HG03108 (cell line): ENCODE measurements around the gene IARS1.

Source experiments
- ATAC-seq: cut with Tn5 transposase; IDR thresholded peaks from one replicate; pipeline ENCODE4 v1.9.1; 2021; ENCODE audit warnings: moderate library complexity; ENCODE audit not compliant: unreplicated experiment

IARS1 gene

DNA sequence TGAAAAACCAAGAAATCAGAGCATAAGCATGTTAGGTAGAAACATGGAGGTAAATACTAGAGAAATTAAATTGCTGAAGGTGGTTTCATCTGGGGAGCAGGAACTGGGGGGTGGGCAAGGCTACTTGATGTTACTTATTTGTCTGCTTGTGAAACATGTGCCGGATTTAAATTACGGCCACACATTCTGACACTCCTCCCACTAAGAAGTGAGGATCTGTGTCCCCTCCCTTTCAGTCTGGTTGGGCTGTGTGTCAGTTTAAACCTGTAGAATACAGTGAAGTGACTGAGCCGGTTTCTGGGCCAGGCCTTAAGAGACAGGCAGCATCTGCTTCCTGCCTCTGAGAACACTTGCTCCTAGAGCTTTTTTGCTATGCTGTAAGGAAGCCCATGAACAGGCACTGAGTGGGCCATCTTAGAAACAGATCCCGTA, 2.3 kb upstream of the IARS1 start:
- no peak for ATAC-seq

DNA sequence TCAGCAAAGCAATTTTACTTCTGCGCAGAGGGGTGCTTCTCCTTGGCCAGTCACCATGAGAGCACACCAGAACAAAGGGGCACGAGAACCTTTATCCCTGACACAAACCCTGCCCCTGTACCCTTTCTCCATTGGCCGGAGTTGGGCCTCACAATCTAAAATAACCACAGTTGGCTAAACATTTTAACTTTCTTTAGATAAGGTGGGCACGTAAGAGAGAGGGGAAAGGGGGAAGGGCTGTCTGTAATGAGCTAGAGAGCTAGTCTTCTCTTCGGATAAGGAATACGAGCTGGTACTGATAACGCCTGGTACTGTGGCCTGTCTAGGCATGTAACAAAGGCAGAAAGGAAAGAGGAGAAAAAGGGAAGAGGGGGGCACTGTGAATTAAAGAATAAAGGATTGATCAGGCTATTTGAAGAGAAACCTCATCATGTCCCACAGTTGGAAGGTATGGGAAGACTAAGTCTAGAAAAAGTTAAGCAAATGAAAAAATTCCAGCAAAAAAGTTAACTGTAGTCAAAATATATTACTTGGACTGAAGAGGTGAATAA, 1.8 kb upstream of the IARS1 start:
- no peak for ATAC-seq

- no peak for ATAC-seq
Measured at GRCh38 chr9:92294297-92294676, 790 bp upstream of the IARS1 start.

DNA sequence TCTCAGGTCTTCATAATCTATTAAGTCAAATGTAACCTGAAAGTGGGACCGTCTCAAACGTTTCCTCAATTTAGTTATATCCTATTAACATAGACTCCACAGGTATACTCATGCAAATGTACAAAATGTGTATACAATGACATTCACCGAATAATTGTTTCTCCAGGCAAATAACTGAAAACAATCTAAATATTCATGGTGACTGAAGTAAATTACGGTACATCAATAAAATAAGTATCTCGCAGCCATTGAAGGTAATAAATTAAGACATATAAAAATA, 482 bp downstream of the IARS1 start:
- no peak for ATAC-seq

- no peak for ATAC-seq
Measured at GRCh38 chr9:92292338-92293074, 991 bp downstream of the IARS1 start.

DNA sequence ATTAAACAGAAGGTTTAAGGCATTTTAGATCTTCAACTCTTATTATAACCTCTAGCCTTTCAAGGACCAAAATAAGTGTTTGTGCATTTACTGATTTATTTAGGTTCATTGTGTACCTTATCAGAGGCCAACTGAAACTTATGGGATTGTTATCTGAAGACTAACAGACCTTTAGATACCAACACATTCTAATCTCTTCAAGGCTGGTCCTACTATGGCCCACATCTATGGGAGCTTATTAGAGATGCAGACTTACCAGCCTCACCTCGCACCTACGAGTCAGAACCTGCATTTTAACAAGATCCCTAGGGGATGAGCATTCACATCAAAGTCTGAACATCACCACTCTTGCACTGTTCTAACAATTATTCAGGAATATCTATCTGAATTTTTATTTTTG, 1.9 kb downstream of the IARS1 start:
- no peak for ATAC-seq

- ATAC-seq: no peak
Measured at GRCh38 chr9:92290785-92291429, 2.6 kb downstream of the IARS1 start.

- no peak for ATAC-seq
Measured at GRCh38 chr9:92289708-92290390, 3.6 kb downstream of the IARS1 start.

GRCh38 chr9:92279302-92279701, 14.2 kb downstream of the IARS1 start:
- no peak for ATAC-seq

DNA sequence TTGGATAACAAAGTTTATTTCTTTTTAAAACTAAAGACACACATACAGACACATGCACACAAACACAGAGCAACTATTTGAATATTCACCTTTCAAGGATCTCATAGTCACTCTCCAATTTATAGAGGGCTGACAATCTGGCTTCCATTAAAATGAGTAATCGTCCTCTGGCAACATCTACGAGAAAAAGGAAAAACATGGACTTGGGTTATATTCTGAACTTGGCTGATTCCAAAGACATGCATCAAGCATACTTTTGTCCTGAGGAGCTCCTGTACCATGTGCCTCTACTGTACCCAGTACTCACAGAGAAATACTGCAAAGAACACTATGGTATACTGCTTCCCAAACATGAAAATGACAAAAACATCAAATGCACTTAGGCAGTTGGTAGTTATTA, 15.4 kb downstream of the IARS1 start:
- ATAC-seq: no peak

- ATAC-seq: no peak
Measured at GRCh38 chr9:92276331-92277032, 17.0 kb downstream of the IARS1 start.

- ATAC-seq: no peak
Measured at GRCh38 chr9:92275541-92275940, 18.0 kb downstream of the IARS1 start.

GRCh38 chr9:92270511-92270910, 23.0 kb downstream of the IARS1 start:
- ATAC-seq: no peak

GRCh38 chr9:92266486-92266885, 27.0 kb downstream of the IARS1 start:
- no peak for ATAC-seq

DNA sequence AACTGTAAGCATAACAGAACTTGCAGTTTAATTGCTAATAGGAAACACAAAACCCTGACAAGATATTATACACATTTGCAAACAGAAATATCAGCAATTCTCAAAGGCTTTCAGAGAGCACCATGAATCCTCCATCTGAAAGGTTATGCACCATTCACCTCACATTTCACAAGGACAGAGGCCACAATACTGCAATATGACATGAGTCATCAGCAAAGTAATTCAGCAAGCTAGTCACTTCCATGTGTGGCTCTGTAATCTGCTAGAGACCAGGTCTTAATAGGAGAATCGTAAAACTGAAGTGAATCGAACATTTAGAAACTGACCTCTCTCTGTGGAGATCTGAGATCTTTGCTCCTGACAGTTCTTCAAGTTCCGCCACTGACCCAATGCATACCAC, 28.3 kb downstream of the IARS1 start:
- ATAC-seq: no peak

DNA sequence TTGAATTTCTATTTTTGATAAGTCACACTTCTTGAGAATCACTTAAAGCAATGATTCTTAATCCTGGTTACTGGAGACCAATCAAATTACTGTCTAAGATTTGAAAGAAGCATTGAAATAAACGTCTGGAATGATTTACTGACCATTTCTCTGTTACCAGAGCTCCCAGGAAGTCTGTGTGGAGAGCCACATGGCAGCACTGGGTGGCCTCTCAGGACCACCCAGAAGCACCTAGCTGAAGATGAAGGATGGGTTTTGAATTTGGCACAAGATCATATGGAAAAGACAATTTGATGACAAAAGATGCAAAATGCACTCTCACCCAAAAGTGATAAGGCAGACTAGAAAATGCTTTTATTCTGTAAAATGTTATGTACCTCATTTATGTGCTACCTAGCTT, 30.4 kb downstream of the IARS1 start:
- no peak for ATAC-seq

GRCh38 chr9:92257327-92257726, 36.2 kb downstream of the IARS1 start:
- no peak for ATAC-seq

DNA sequence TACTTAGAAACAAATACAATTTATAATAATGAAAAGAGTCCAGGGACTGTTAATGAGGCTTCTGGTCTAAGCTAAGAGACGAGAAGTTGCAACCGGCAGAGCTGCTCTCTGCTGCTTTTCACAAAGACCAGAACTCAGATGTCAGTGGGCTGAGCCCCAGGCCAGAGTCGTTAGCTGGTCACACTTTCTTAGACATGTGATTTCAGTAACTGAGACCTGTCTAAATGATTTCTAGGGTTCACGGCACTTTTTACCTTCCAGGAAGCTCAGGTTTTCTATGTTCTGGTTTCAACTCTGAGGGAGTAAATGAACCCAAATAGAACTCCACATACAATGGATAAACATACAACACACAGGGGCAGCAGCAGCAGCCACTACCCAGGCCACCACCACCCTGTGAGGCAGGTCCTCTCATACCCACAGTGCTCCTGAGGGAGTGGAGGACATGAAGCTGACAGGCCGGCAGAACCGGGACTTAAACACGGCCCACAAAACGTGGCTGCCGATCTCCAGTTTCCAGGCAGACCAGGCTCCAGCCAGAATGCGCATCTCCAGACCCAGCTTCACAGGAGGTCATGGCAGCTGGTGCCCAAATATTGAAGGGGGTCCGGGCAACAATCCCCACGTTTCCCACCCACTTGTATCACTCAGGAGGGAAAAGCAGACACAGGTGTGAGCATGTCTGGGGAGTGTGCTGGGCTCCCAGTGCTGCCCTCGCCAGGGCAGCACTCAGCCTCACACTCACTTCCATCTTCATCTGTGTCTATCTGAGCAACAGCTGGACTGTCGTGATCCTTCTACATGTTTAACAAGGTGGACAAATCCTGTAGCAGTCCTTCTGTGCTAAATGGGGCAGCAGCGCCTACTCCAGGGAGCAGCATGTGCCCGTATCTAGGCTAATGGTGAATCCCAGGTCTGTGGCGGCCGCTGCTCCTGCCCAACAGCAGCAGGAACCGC, 38.8 kb downstream of the IARS1 start:
- ATAC-seq: no peak

GRCh38 chr9:92253656-92254055, 39.8 kb downstream of the IARS1 start:
- no peak for ATAC-seq

DNA sequence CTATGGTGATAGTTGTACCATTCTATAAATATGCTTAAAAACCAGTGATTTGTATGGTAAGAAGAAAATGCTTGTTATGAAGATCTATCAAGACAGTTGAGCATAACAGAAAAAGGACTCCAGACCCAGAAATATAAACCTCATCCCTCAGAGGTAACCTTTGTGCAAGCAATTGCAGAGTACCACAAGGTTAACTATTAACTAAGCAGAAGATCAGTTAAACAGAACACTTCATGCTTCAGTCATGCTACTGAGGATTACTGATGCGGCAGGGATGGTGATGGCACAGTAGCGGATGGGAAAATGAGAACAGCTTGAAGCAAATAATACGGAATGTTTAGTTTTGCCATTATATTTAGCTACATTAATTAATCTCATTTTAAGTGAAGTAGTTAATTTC, 45.5 kb downstream of the IARS1 start:
- no peak for ATAC-seq
